ENCODE results near the gene SLC25A12.
"Not testable (repeated sequence)": the region's sequence is repeated elsewhere in the genome, so short reads cannot be mapped to it uniquely, and the experiment has no call there.

SLC25A12 gene

GRCh38 chr2:171771463-171771862, 122.6 kb downstream of the SLC25A12 start:
- Histone ChIP-seq H3K4me3 (ENCODE audit: low read length) (no peak overlapping the region), H3K36me3 (ENCODE audit: control insufficient read depth, insufficient read depth, low read length) (no peaks in the 10 kb centered on the region), H3K4me1 (ENCODE audit: control insufficient read depth, insufficient read depth, low read length) (no peaks in the 10 kb centered on the region), H3K27me3 (ENCODE audit: control insufficient read depth, insufficient read depth, low read length) (no peaks in the 10 kb centered on the region), H3K9me3 (ENCODE audit: control insufficient read depth, low read length) (no peaks in the 10 kb centered on the region), H3K9ac (ENCODE audit: low read length) (no peak overlapping the region)

GRCh38 chr2:171763602-171764001, 130.4 kb downstream of the SLC25A12 start:
- Histone ChIP-seq H3K4me3 (ENCODE audit: low read length) (no peak overlapping the region), H3K36me3 (ENCODE audit: control insufficient read depth, insufficient read depth, low read length) (no peaks in the 10 kb centered on the region)

GRCh38 chr2:171762879-171763573, 131.0 kb downstream of the SLC25A12 start:
- Histone ChIP-seq H3K9me3 (ENCODE audit: control insufficient read depth, low read length) (no peaks in the 10 kb centered on the region), H3K9ac (ENCODE audit: low read length) (no peak overlapping the region), H3K36me3 (ENCODE audit: control insufficient read depth, insufficient read depth, low read length) (no peaks in the 10 kb centered on the region), H3K4me3 (ENCODE audit: low read length) (no peak overlapping the region), H3K27me3 (ENCODE audit: control insufficient read depth, insufficient read depth, low read length) (no peaks in the 10 kb centered on the region), H3K4me1 (ENCODE audit: control insufficient read depth, insufficient read depth, low read length) (no peaks in the 10 kb centered on the region)

More at GRCh38 chr2:171763602-171764001, 130.4 kb downstream of the SLC25A12 start:
- no peaks in the 10 kb centered on the region for H3K27me3 ChIP-seq (ENCODE audit: control insufficient read depth, insufficient read depth, low read length)
- H3K4me1 ChIP-seq (ENCODE audit: control insufficient read depth, insufficient read depth, low read length), result no peaks in the 10 kb centered on the region
- H3K9me3 ChIP-seq (ENCODE audit: control insufficient read depth, low read length), result no peaks in the 10 kb centered on the region
- no peak overlapping the region for H3K9ac ChIP-seq (ENCODE audit: low read length)

GRCh38 chr2:171761176-171761575, 132.9 kb downstream of the SLC25A12 start:
- H3K36me3 ChIP-seq (ENCODE audit: control insufficient read depth, insufficient read depth, low read length); H3K27me3 ChIP-seq (ENCODE audit: control insufficient read depth, insufficient read depth, low read length); H3K4me3 ChIP-seq (ENCODE audit: low read length); H3K9ac ChIP-seq (ENCODE audit: low read length); H3K9me3 ChIP-seq (ENCODE audit: control insufficient read depth, low read length); H3K4me1 ChIP-seq (ENCODE audit: control insufficient read depth, insufficient read depth, low read length): not testable (repeated sequence)

- not testable (repeated sequence) for H3K9me3 ChIP-seq (ENCODE audit: control insufficient read depth, low read length); H3K4me1 ChIP-seq (ENCODE audit: control insufficient read depth, insufficient read depth, low read length); H3K36me3 ChIP-seq (ENCODE audit: control insufficient read depth, insufficient read depth, low read length); H3K9ac ChIP-seq (ENCODE audit: low read length); H3K4me3 ChIP-seq (ENCODE audit: low read length); H3K27me3 ChIP-seq (ENCODE audit: control insufficient read depth, insufficient read depth, low read length)
Measured at GRCh38 chr2:171758762-171759161, 135.3 kb downstream of the SLC25A12 start.

GRCh38 chr2:171754254-171754939, 139.6 kb downstream of the SLC25A12 start:
- no peaks in the 10 kb centered on the region for H3K36me3 ChIP-seq (ENCODE audit: control insufficient read depth, insufficient read depth, low read length)

GRCh38 chr2:171747371-171747770, 146.7 kb downstream of the SLC25A12 start:
- no peak overlapping the region for H3K4me3 ChIP-seq (ENCODE audit: low read length)
- H3K27me3 ChIP-seq (ENCODE audit: control insufficient read depth, insufficient read depth, low read length), result no peaks in the 10 kb centered on the region
- peaks cover 10% of the 10 kb centered on the region for H3K36me3 ChIP-seq (ENCODE audit: control insufficient read depth, insufficient read depth, low read length)
- no peaks in the 10 kb centered on the region for H3K9me3 ChIP-seq (ENCODE audit: control insufficient read depth, low read length)
- H3K9ac ChIP-seq (ENCODE audit: low read length), result no peak overlapping the region
- H3K4me1 ChIP-seq (ENCODE audit: control insufficient read depth, insufficient read depth, low read length), result no peaks in the 10 kb centered on the region

More at GRCh38 chr2:171754254-171754939, 139.6 kb downstream of the SLC25A12 start:
- Histone ChIP-seq H3K4me1 (ENCODE audit: control insufficient read depth, insufficient read depth, low read length) (no peaks in the 10 kb centered on the region), H3K27me3 (ENCODE audit: control insufficient read depth, insufficient read depth, low read length) (no peaks in the 10 kb centered on the region), H3K9ac (ENCODE audit: low read length) (no peak overlapping the region), H3K9me3 (ENCODE audit: control insufficient read depth, low read length) (no peaks in the 10 kb centered on the region), H3K4me3 (ENCODE audit: low read length) (no peak overlapping the region)

- no peak overlapping the region for H3K4me3 ChIP-seq (ENCODE audit: low read length)
- H3K9me3 ChIP-seq (ENCODE audit: control insufficient read depth, low read length), result no peaks in the 10 kb centered on the region
- H3K27me3 ChIP-seq (ENCODE audit: control insufficient read depth, insufficient read depth, low read length), result no peaks in the 10 kb centered on the region
- H3K9ac ChIP-seq (ENCODE audit: low read length), result no peak overlapping the region
- H3K4me1 ChIP-seq (ENCODE audit: control insufficient read depth, insufficient read depth, low read length), result no peaks in the 10 kb centered on the region
- H3K36me3 ChIP-seq (ENCODE audit: control insufficient read depth, insufficient read depth, low read length), result peaks cover 10% of the 10 kb centered on the region
Measured at GRCh38 chr2:171745806-171746205, 148.2 kb downstream of the SLC25A12 start.

GRCh38 chr2:171745141-171745540, 148.9 kb downstream of the SLC25A12 start:
- Histone ChIP-seq H3K4me1 (ENCODE audit: control insufficient read depth, insufficient read depth, low read length) (no peaks in the 10 kb centered on the region), H3K9me3 (ENCODE audit: control insufficient read depth, low read length) (no peaks in the 10 kb centered on the region), H3K27me3 (ENCODE audit: control insufficient read depth, insufficient read depth, low read length) (no peaks in the 10 kb centered on the region), H3K9ac (ENCODE audit: low read length) (no peak overlapping the region), H3K4me3 (ENCODE audit: low read length) (no peak overlapping the region), H3K36me3 (ENCODE audit: control insufficient read depth, insufficient read depth, low read length) (peaks cover 10% of the 10 kb centered on the region)

- H3K4me3 ChIP-seq (ENCODE audit: low read length), result no peak overlapping the region
- peaks cover 10% of the 10 kb centered on the region for H3K36me3 ChIP-seq (ENCODE audit: control insufficient read depth, insufficient read depth, low read length)
- no peak overlapping the region for H3K9ac ChIP-seq (ENCODE audit: low read length)
- no peaks in the 10 kb centered on the region for H3K9me3 ChIP-seq (ENCODE audit: control insufficient read depth, low read length)
- H3K4me1 ChIP-seq (ENCODE audit: control insufficient read depth, insufficient read depth, low read length), result no peaks in the 10 kb centered on the region
- H3K27me3 ChIP-seq (ENCODE audit: control insufficient read depth, insufficient read depth, low read length), result no peaks in the 10 kb centered on the region
Measured at GRCh38 chr2:171742760-171743159, 151.3 kb downstream of the SLC25A12 start.

GRCh38 chr2:171741189-171741588, 152.9 kb downstream of the SLC25A12 start:
- Histone ChIP-seq H3K4me3 (ENCODE audit: low read length) (no peak overlapping the region), H3K27me3 (ENCODE audit: control insufficient read depth, insufficient read depth, low read length) (no peaks in the 10 kb centered on the region), H3K4me1 (ENCODE audit: control insufficient read depth, insufficient read depth, low read length) (no peaks in the 10 kb centered on the region), H3K9me3 (ENCODE audit: control insufficient read depth, low read length) (no peaks in the 10 kb centered on the region), H3K9ac (ENCODE audit: low read length) (no peak overlapping the region), H3K36me3 (ENCODE audit: control insufficient read depth, insufficient read depth, low read length) (peaks cover 10% of the 10 kb centered on the region)

- Histone ChIP-seq H3K27me3 (ENCODE audit: control insufficient read depth, insufficient read depth, low read length) (no peaks in the 10 kb centered on the region), H3K9me3 (ENCODE audit: control insufficient read depth, low read length) (no peaks in the 10 kb centered on the region), H3K9ac (ENCODE audit: low read length) (no peak overlapping the region), H3K4me1 (ENCODE audit: control insufficient read depth, insufficient read depth, low read length) (no peaks in the 10 kb centered on the region), H3K4me3 (ENCODE audit: low read length) (no peak overlapping the region), H3K36me3 (ENCODE audit: control insufficient read depth, insufficient read depth, low read length) (no peaks in the 10 kb centered on the region)
Measured at GRCh38 chr2:171735991-171736710, 157.9 kb downstream of the SLC25A12 start.
